Hematopoietic multipotent progenitor cell treated with erythropoietin and hydrocortisone succinate and interleukin-3 and kit ligand, for 17 days (in vitro differentiated cells): ENCODE data around the gene COL4A1.

Source experiments
- DNase-seq: peaks from one replicate; pipeline ENCODE4 v3.0.0-alpha.2; 2015; ENCODE audit warnings: low spot score

The COL4A1 gene

DNA sequence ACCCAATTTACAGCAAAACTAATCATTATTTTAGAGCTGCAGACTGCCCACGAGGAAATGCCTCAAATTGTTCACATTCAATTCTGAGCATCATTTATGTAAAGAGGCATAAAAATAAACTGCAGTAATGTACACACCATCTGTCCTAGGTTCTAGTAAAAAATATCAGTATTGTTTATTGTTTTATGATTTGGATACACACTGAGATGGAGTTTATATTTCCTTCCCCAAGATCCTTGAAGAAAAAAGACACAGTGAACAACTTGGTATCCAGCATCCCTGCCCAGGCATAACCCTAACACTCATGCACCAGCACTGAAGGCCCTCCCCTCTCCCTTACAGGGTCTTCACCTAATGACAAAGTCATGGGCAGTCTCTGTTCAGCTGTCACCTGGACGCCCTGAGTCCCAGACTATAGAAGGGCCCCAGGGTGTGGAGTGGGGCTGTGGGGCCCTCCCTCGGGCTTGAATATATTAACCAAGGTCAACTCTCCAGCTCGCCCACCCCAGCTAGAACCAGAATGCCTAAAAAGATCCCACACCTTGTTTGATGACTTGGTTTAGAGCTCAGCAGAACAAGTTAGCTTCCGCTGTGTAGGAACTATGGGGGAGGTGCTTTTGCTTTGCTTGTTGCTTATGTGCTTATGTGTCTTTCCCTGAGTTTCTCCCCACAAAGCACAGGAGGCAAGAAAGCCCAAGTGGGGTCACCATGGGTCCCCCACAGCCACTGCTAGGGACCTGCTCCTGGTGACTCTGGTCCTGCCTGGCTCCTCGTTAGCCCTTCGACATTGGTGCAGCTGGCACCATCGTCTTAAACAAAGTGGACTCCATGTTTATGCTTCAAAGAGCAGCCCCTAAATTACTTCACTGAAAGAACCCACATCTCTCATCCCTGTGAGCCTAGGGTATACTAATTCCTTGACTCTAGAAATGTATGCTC, 111.1 kb downstream of the COL4A1 start:
- no peak for DNase-seq

DNA sequence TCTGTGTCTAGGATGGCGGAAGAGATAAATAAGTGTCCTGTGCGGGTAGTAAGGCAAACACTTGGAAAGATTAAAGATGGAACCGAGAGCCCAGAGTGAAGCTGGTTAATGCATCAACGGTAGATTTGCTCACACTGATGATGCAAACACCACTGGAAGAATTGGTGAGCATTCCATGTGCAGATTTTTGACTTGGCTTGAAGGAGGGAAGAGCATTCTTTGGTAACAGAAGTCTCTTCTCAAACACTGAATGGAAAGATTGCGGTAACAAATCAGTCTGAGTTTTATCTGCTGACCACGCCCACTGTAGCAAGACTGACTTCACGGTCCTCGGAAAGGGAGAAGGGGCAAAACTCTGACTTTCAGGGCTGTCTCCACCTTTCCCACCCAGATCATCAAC, 112.5 kb downstream of the COL4A1 start:
- no peak for DNase-seq

DNA sequence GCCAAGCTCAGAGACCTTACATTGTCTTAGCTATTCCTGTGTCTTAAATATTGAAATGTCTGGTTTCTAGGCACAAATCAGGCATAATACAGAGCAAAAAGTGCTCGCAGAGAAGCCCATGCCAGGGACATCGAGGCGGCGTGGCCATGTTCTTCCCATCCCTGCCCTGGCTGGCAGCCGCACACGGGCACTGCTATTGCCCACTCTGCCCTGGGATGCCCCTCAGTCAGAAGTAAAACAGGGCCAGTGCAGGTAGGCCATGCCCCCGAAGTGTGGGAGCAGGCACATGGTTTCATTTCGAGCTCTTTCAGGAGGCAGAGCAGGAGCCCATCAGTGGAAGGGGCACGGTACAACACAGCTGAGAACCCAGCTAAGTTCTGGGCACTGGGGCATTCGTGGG, 113.5 kb downstream of the COL4A1 start:
- no peak for DNase-seq

DNA sequence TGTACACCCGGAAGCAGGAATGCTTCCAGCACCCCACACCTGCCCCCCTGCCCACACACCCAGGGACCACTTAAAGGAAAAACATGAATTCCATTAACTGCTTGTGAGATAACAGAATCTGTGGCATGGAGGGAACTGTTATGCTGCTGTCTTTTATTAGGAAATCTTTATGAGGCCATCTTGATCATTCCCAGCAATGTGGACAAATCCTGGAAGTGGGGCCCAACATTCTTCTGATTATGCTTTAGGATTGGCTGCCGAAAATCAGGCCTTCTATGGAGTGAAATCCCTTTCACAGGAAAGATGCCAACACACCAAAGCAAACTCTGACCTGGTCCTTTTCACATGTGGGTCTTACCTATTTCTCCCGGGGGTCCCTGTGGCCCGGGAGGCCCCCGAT, 114.5 kb downstream of the COL4A1 start:
- no peak for DNase-seq

DNA sequence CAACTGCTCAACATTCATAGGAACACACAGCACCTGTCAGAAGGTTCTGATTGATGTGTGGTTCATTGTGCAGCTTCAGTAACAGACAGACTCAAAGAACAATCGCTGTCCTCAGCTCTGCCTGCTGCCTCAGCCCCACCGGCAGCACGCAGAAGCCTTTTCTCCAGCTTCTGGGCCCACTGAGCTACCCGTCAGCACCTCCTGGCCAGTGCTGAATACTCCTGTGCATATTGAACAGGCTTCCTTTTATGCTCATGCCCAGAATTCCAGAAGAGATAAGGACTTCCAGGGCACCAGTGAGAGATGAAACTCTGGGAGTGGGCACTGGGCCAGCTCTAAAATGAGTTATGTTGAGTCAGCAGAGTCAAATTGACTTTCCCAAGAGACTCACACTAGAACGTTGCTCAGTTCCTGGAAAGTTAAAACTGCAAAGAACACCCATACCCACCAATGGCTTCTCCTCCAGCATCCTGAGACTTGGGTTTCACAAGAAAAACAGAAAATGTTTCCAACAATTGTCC, 119.3 kb downstream of the COL4A1 start:
- DNase-seq, result no peak

DNA sequence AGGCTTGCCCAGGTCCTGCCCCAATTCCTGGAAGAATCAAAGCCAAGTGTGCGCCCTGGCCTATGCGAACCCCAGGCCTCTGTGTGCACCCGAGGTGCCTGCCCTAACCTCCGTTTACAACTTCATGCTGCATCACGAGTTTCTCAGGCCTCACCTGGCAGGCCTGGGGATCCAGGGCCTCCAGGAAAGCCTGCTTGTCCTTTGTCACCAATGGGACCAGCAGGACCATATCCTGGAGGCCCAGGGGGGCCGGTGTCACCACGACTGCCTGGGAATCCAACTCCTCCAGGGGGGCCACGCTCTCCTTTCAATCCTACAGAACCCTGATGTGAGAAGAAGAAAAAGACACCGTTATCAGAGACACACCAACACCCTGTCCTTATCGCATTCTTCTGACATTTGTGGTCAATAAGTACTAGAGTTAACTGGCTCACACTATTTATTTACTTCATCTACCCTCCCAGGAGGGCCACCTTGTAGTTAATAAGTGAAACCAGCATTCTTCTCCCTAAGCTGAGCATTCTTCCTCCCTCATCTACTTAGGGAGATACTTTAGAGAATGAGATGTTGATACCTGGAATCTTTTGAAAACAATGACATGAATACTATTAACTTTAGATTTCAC, 120.6 kb downstream of the COL4A1 start:
- DNase-seq, result no peak

DNA sequence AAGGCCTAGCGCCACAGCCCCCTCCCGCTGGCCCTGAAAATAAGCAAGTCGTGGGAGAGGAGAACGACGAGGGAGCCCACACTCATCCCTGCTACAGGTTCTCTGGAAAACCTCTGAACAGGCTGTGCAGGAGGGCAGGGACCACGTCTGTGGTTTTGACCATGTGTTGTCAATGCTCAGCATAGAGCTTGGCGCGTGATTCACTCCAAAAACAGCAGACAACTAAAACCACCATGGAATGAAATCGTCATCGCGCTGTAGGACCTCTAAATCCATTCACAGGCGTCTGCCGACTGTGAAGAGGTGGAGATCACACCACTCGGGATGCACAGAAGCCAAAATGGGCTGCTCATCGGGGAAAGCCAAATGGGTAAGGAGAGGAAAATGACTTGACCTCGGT, 121.3 kb downstream of the COL4A1 start:
- no peak for DNase-seq

DNA sequence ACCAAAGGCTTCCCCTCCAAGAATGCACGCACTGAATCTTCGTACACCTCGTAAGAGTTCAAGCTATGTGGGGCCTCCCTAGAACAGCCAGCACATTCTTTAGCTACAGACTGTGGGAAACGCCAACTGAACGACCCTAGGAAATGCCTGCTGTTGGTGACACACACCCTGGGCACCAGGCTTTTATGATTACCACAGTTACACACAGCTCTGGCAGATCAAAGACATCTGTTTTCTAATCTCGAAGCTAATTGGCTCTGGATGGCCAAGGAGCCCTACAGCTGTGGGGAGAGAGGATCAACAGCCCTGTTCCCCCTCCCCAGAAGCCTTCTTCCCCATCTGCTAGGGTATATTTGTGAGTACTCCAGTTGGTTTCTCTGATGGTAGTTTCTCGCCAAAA, 123.0 kb downstream of the COL4A1 start:
- DNase-seq, result no peak

DNA sequence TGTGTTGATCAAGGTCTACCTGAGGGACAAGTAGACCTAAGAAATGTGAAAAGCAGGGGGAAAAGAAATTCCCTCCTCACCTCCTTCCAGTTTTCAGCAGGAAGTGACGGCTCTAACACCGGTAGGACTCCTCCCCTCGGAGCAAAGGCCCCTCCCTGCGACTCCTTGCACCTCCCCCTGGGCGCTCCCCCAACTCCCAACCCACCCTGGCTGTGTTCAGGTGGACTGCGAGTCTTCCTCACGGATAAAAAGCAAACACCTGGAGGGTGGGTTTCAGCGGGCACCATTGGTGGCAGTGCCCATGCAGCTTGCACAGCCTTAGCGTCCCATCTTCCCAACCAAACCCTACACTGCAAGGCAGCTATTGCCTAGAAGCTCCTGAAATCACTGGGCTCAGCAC, 124.5 kb downstream of the COL4A1 start:
- DNase-seq, result no peak

DNA sequence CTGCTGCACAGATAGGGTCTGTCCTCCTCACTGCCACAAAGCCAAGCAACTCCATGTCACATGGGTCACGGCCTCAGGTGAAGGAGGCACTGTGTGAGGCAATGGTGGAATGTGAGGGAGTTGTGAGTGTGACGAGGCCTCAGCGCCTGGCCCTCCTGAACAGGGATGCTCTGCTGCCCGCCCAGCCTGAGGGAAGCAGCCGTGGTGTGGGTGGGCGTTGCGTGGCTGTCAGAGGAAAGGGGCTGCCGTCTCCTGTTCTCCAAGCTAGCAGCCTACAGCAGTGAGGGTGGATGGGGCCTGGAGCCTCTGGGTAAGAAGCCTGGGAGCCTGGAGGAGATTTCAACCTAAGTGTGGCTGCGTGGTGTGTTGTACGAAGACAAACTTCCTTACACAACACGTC, 125.0 kb downstream of the COL4A1 start:
- DNase-seq, result no peak

DNA sequence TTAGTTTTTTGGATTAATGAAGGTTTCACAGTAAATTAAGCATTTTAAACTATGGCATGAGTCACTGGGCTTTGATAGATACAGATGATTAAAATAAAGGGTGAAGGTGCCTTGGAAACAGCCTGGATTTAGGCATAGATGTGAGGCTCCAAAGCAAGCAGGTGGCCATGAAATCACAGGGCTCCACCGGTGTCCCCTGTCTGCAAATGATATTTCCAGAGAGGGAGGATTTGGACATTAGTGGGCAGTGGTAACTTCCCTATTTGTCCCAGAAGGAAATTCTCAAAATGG, 127.2 kb downstream of the COL4A1 start:
- no peak for DNase-seq

DNA sequence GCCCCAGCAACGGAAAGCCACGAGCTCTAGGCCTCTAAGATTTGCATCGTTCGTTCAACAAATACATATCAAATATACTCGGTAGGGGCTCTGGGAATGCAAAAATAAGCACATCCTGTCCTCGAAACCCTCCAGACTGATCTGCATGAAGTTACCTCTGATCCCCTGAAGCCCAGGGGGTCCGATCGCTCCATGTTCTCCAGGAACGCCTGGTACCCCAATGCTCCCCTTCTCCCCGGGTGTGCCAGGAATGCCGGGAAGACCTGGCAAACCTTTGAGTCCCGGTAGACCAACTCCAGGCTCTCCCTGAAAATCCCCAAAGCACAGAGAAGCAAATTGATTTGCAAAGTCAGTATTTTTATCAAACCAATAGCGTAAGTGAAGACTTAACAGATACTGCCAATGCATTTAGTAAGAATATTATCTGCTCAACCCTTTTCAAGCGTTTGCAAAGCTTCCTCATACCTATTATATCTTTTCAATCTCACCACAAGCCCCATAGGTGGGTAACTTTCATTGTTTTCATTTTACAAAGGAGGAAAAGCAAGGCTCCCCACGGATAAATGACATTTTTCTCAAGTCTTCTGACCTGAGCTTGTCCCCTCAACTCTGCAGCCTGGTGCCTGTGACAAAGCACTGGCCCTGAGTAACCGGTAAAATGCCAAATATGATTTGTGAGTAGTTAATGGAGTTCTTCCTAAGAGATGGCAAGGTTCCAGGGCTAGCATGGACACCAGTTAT, 127.7 kb downstream of the COL4A1 start:
- DNase-seq, result no peak

DNA sequence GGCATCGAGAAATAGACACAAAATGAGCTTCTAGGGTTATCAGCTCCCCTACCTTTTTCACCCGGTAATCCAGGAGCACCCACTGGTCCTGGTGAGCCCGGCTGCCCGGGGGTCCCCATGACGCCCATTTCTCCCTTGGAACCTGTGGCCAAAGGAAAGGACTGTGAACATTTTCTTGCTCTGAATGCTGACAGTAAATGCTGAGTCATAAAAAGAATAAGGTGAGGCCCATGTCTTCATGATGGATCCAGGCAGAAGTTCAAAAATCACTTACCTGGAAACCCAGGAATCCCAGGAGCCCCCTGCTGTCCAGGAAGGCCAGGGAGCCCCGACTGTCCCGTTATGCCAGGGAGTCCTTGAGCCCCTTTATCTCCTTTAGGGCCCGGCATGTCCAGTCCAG, 129.2 kb downstream of the COL4A1 start:
- no peak for DNase-seq

DNA sequence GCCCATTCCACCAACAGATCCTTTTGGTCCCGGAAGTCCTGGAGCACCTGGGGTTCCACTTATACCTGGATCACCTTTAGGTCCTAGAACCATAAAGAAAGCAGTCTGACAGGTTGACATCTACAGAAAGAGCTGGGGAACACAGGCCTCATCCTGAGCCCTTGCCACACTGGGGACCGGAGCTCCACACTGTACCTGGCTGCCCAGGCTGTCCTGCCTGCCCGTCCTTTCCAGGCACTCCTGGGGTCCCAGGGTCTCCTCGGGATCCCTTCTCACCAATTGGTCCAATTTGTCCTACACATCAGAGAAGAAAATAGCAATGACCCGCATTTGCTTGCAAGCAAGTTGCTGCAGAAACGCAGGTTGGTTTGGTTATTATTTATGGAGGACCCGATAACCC, 130.5 kb downstream of the COL4A1 start:
- DNase-seq, result no peak

DNA sequence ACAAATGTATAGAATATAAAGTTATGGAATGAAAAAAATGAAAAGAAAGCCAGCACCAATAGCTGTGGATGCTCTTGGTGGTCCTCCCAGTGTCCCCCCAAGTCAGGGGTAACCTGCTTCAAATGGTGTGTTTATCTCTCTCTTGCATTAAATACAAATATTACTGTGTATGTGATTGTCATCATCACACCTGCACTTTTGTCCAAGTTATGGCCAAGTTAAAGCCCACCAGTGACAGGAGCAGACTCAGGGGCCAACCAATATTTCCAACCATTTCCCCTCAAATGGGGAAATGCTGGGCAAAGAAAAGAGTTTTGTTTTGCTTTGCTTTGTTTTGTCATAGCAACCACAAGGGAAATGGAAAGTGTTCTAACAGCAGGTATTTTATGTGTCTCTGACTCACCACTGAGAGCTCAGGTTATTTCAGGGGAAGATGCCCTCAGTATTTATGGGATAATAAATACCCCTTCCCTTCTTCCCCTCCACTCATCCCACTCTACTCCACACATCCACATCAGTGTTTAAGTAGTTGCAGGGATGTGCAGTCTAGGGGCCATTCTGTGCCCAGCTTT, 133.6 kb downstream of the COL4A1 start:
- no peak for DNase-seq

DNA sequence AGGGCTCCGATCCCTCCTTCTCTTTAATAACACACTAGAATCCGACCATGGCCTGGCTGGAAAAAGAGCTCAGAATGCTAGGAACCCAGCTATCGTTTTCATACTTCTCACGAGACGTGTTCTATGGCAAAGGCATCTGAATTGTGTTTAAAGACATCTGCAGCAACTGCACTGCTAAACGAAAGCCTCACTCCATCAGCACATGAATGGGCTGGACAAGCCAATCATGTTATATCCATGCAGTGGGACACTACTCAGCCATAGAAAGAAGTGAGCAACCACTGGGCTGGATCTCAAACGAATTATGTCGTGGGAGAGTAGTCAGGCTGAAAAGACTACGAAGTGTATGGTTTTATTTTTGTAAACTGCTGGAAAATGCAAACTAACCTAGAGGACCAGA, 136.1 kb downstream of the COL4A1 start:
- DNase-seq, result no peak

DNA sequence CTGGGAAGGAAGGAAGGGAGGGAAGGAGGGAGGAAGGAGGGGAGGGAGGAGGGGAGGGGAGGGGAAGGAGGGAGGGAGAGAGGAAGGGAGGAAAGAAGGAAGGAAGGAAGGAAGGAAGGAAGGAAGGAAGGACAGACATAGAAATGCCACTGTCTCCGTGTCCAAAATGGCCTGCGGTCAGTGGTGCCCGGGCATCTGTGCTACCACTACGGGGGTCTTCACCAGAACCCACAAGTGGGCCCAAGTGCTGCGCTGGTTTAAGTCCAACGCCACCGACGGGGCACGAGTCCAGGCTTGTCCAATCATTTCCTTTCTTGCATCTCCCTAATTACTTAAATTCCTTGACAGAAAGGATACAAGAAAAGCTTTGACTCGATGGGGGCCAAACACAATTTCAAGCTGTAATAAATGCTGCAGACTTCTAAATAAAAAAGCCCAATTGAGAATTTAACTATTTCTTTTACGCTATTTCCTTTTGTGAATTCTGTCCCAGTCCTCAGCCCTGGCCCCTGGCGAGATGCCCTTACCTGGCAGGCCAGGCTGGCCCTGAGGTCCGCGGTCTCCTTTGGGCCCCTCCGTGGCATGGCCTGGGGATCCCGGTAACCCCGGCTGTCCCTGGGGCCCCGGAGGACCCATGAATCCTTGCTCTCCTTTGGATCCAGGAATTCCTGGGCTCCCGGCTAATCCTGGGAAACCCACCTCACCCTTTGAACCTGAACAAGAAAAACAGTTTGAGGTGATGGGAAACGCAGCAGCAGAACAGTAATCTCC, 136.8 kb downstream of the COL4A1 start:
- DNase-seq, result no peak

DNA sequence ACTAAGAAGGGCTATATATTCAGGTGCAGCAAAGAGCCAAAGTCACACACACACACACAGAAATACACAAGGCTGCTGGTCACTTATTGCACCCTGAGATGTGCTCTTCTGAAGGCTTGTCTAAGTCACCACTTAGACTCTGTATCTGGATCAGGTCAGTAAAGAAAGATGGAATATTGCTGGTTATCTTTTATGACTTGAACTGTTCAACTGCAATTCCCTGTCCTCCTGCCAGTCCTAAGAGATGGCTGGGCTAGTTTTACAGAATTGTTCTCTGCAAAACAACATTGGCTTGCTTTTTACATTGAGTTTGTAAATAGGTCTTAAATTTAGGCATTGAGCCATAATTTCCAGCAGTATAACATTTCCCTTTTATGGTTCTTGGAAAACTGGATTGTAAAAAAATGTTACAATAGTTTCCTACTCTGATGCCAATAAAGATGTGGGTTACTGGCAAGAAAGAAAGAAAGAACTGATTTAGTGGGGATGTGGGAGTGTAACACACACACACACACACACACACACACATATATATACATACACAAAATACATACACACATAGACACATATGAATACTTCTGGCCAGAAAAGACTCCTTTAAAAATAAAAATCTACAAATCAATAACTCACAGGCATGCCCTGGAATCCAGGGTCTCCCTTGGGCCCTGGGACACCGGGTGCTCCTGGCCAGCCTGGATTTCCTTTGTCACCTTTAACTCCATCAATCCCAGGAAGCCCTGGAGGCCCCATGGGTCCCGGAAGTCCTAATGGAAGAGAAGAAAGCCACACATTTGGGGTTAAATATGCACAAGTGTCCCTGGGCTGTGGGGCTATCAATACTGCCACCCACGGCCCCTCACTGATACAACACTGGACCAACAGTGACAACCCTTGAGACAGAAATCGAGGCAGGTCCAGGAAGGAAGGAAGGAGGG, 137.7 kb downstream of the COL4A1 start:
- no peak for DNase-seq

DNA sequence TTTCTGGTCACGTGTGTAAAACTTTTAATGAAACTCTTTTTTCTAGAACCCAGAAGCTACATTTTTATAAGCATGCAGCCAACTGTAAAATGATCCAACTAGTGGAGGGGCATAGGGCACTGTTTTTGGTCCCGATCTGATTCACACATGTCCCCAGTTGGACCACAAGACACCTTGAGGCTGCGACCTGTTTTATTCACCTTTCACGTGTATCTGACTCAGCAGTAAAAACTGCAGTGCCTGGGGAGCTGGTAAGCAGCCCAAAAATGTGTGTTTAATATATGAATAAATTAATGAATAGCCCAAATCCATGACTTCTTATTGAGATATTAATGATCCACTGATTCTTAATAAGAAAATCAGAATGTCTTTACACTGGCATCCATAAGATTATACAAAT, 140.4 kb downstream of the COL4A1 start:
- no peak for DNase-seq

DNA sequence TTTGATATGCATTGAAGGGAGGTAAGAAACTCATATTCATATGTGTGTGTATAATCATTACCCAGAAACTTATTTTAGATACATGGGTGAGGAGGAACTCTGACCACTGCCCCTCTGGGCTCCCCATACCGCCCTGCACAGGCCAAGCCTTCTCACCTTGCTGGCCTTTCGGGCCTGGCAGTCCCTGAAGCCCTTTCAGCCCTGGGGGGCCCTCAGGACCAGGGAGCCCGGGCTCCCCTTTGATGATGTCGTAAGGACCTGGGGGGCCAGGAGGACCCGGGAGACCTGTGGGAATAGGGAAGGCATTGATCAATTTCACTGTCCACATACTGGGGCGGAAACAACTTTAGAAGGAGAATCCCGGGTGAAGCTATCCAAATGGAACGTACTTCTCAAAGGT, 142.3 kb downstream of the COL4A1 start:
- no peak for DNase-seq
